ENCODE results near the gene DECR2.
A peak's percentile ranks its signal among the peaks of the same experiment; 100 is the strongest.
"Not testable (repeated sequence)": the region's sequence is repeated elsewhere in the genome, so short reads cannot be mapped to it uniquely, and the experiment has no call there.

The DECR2 gene

DNA sequence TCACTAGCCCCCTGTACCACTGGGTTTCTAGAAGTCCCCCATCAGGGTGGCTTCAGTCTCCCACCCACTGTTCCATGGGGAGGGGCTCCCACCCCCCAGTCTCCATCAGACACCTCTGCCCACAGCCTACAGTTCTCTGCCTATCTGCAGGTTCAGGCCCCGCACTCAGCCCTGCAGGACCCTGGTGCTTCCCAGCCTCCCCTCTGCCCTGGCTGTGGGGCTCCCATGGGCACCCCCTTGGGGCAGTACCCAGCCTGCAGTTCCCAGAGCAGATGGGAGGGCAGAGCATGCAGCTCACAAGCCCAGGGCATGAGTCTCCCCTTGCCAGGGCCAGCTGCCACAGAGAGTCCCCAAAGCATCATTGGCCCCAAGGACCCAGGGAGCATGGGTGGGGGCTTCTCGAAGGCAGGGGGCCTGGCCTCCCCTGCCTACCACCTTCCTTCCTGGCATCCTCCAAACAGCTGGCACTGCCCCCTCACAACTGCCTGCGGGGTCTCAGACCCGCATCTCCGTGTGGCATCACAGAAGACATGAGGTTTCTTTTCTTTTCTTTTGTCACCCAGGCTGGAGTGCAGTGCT lies 28.6 kb upstream of the DECR2 start:
- ATAC-seq (no peak), DNase-seq (ENCODE audit: low spot score in 2 of 2) (no peak)
- Mint-ChIP-seq H3K9me3 (no peaks in the 10 kb centered on the region), H3K4me3 (no peak overlapping the region), H3K36me3 (peaks cover 22% of the 10 kb centered on the region), H3K27ac (no peak overlapping the region), H3K4me1 (peaks cover 22% of the 10 kb centered on the region)

DNA sequence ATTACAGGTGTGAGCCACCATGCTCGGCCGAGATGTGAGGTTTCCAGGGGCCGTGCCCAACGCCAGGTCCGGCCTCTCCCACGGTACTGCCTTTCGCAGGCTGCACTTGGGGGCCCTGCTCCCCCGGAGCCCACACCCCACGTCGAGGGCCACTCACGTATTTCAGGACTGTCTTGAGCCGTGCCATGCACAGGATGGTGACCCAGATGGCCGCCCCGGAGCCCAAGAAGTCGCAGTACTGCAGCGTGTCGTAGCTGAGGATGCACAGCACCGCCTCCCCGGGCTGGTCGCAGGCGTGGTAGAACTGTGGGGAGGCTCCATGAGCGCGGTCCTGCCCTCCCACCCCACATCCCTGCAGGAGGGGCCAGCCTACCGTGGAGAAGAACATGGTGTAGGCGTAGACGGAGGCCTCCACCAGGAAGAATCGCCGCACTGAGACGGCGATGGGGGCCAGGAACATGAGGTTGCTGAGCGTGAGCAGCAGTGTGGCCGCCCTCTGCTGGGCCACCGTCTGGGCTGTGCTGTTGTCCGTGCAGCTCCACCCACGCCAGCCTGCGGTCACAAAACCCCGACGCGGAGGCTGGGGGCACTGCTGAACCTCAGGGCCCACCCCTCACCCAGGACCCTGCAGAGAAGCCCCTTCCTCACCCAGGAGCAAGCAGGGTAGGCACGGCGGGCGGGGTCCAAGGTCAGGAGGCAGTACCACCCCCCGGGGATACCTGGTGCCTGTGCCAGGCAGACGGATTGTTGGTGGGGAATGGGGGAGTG lies 27.7 kb upstream of the DECR2 start:
- Mint-ChIP-seq H3K27ac (no peak overlapping the region), H3K4me3 (no peak overlapping the region), H3K9me3 (no peaks in the 10 kb centered on the region), H3K4me1 (peaks cover 22% of the 10 kb centered on the region), H3K36me3 (peaks cover 18% of the 10 kb centered on the region)
- no peak for DNase-seq (ENCODE audit: low spot score in 2 of 2)
- ATAC-seq: no peak

DNA sequence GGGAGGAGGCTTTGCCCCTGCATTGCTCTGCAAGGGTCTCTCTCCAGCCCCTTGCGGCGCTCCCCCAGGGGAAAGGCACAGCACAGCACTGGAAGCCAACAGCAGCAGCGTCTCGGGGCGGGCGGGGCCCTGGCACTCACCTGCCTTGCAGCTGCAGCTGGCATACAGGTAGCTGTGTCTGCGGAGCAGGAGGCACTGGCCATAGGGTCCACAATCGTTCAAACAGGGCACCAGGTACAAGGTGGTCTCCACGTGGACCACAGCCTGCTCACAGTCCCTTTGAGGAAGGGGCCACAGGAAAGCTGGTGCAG lies 27.1 kb upstream of the DECR2 start:
- Mint-ChIP-seq H3K4me1 (peaks cover 19% of the 10 kb centered on the region), H3K9me3 (no peaks in the 10 kb centered on the region), H3K36me3 (peaks cover 14% of the 10 kb centered on the region), H3K27ac (no peak overlapping the region), H3K4me3 (no peak overlapping the region)
- DNase-seq (ENCODE audit: low spot score in 2 of 2): no peak
- ATAC-seq: no peak

DNA sequence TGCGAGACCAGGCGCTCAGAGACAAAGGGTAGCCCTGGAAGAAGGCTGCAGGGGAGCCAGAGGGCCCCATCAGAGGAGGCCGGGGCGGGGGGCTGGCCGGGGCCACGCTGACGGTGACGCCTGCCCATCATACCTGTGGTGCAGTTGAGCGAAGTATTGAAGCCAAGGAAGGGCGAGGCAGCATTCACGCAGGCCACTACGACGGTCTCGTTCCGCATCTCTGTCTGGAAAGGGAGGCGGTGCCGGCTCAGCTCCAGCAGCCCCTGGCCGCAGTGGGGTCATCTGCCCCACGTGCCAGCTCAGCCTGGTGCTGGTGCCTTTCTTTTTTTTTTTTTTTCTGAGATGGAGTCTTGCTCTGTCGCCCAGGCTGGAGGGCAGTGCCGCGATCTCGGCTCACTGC lies 26.5 kb upstream of the DECR2 start:
- ATAC-seq: no peak
- Mint-ChIP-seq H3K27ac (no peak overlapping the region), H3K36me3 (peaks cover 11% of the 10 kb centered on the region), H3K4me1 (peaks cover 17% of the 10 kb centered on the region), H3K9me3 (no peaks in the 10 kb centered on the region), H3K4me3 (no peak overlapping the region)
- no peak for DNase-seq (ENCODE audit: low spot score in 2 of 2)

DNA sequence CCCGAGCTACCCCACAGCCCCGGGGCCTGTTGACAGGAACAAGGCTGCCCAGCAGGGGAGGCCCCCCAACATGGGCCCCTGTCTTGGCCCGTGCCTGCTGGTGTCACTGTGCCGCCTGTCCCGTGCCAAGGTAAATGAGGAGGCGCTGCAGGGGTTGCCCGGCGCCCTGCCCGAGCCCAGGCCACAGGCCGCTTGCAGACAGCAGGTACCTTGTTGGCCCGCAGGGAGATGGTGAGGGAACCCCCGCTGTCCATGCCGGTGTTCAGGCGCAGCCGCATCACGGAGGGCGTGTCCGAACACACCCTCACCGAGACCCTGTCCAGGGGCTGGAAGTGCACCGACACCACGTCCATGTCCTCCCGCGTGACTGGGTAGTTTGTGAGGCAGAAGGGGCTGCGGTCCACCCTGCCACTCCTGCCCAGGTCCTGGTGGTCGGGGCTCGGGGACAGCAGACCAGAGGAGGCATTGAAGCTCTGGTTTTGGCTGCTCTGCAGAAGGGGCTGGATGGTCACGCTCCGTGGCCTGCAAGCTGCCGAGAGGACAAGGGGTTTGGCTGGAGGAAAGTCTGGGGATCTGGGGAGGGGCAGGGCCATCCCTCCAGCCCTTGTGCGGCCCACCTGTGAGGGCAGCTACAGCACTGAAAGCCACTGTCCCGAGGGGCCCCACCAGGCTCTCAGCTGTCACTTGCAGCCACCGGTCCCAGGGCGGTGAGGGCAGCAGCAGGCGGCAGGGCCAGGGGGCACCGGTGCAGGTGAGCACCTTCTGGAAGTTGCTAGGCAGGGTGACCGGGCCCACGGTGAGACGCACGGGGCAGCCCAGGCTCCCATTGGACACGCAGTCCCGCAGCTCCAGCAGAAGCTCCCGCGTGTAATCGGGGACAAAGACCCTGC lies 25.5 kb upstream of the DECR2 start:
- Mint-ChIP-seq H3K4me1 (peaks cover 13% of the 10 kb centered on the region), H3K4me3 (no peak overlapping the region), H3K36me3 (peaks cover 6% of the 10 kb centered on the region), H3K27ac (no peak overlapping the region), H3K9me3 (no peaks in the 10 kb centered on the region)
- DNase-seq (ENCODE audit: low spot score in 2 of 2): no peak
- no peak for ATAC-seq

DNA sequence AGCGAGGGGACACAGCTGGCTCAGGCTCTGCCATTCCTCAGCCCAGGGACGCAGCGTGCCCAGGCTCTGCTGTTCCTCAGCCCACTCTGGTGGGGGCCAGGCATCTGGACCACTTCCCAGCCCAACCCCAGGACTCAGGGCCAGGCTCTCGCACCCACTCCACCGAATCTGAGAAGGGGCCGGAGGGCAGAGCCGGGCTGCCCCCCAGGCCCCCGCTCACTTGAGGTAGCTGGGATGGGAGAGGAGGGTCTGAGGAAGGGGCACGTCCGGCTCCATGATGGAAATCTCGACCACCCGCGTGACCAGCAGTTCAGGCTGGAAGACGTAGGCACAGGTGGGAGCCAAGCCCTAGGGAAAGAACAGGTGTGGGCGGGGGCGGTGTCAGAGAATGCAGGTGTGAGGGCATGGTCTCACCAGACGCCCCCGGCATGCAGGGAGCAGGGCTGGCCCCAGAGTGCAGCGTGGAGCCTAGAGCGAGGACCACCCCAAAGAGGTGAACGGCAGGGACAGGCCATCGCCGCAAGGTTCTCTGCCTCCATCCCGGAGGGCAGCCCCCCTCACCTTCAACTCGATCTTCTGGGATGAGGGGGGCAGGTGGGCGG lies 24.8 kb upstream of the DECR2 start:
- no peak for ATAC-seq
- H3K36me3 Mint-ChIP-seq: peaks cover 6% of the 10 kb centered on the region
- no peak for DNase-seq (ENCODE audit: low spot score in 2 of 2)
- H3K9me3 Mint-ChIP-seq: no peaks in the 10 kb centered on the region
- peaks cover 10% of the 10 kb centered on the region for H3K4me1 Mint-ChIP-seq
- H3K4me3 Mint-ChIP-seq: no peak overlapping the region
- no peak overlapping the region for H3K27ac Mint-ChIP-seq

DNA sequence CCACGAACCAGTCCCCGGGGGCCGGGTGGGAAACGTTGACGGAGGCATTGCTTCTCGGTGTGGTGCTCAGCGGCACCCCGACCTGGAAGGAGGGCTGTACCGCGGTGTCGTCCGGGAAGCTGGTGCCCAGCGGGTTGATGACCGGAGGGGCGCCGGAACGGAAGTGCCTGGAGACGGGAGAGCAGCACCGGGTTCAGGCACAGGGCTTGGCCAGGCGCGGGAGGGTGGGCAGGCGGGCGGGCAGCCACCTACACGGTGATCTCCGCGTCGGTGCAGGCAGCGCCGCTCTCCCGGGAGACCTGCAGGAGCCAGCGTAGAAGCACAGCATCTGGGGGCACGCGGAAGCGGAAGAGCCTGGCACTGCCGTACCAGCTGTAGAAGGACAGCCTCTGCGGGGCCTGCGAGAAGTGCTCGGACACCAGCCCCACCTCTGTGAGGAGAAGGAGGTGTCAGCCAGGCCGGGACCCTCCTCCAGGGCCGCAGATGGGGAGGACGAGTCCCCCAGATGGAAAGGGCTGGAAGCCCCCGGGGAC lies 24.2 kb upstream of the DECR2 start:
- Mint-ChIP-seq H3K9me3 (no peaks in the 10 kb centered on the region), H3K36me3 (peaks cover 6% of the 10 kb centered on the region), H3K4me3 (no peak overlapping the region), H3K27ac (no peak overlapping the region), H3K4me1 (peaks cover 7% of the 10 kb centered on the region)
- DNase-seq (ENCODE audit: low spot score in 2 of 2) (no peak), ATAC-seq (no peak)

DNA sequence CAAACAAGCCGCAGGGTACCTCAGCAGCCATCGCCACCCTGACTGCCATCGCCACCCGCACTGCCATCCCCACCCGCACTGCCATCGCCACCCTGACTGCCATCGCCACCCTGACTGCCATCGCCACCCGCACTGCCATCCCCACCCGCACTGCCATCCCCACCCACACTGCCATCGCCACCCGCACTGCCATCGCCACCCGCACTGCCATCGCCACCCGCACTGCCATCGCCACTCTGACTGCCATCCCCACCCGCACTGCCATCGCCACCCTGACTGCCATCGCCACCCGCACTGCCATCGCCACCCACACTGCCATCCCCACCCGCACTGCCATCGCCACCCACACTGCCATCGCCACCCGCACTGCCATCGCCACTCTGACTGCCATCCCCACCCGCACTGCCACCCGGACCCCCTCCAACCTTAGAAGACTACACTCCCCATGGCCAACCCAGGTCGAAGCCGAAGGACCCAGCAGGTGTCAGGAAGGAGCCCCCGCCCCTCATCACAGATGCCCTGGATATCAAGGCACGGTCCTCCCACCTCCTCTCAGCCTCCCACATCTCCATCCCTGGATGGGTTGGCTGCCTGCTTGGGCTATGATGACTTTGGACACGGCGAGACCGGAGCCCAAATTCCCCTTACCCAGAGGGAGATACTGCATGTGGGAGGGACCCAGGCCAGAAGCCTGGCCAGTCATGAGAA lies 23.4 kb upstream of the DECR2 start:
- H3K36me3 Mint-ChIP-seq, H3K4me3 Mint-ChIP-seq: not testable (repeated sequence)
- peak overlapping the region; percentile 32 for H3K27ac Mint-ChIP-seq

DNA sequence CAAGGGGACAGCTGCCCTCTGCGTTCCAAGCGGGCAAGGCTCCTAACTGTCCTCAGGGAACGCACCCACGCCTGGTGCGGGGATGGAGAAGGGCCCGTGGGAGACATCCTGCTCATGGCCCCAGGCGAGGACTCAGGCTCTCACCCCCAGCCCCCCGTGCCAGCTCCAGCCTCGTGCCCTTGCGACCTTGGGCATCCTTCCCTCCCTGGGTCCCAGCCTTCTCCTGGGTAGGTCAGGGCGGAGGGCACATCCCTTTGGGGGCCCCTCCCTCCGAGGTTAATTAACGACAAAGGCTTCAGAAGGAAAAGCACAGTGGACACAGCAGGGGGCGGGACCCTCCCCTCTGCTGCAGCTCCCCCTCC lies 22.9 kb upstream of the DECR2 start:
- H3K4me1 Mint-ChIP-seq: peaks cover 18% of the 10 kb centered on the region
- no peak for ATAC-seq

More for the DNA sequence above, 23.4 kb upstream of the DECR2 start:
- not testable (repeated sequence) for H3K9me3 Mint-ChIP-seq; DNase-seq (ENCODE audit: low spot score in 2 of 2); ATAC-seq
- H3K4me1 Mint-ChIP-seq: peaks cover 14% of the 10 kb centered on the region

DNA sequence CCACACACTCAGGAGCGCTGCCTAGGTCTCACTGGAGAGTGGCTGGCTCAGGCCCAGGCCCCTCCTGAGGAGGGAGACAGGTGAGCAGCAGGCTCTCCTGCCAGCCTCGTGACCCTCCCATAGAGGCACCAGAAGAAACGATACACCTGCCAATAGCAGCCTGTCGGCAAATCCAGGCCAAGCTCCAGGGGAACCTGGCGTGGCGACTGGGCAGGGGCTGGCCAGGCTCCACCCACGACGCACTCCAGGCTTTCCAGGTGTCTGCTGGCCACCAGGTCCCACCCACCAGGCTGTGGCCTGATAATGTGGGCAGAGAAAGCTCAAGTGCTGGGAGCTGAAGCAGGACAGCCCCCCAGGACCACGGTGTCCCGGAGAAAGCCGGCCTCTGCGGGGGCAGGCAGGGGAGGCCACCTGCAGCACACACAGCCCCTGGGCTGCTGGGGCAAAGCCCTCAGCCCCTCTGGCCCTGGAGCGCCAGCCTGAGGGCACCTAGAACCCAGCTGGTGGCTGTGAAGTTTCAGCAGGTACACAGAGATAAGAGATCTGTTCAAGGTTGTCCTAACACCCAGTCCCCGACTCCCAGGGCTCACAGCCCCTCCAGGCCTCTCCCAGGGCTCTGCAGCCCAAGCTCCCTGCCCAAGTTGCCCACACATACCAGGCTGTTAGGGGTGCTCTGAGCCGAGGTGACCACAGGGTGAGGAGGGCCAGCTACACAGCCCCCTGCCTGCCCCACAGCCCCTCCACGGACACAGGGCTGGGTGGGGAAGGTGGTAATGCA lies 22.3 kb upstream of the DECR2 start:
- Mint-ChIP-seq H3K27ac (peak overlapping the region; percentile 82), H3K36me3 (peaks cover 6% of the 10 kb centered on the region), H3K4me3 (peak overlapping the region; percentile 60)

More for the DNA sequence above, 22.9 kb upstream of the DECR2 start:
- H3K27ac Mint-ChIP-seq: peak overlapping the region; percentile 32
- no peak for DNase-seq (ENCODE audit: low spot score in 2 of 2)
- H3K36me3 Mint-ChIP-seq: peaks cover 6% of the 10 kb centered on the region
- H3K9me3 Mint-ChIP-seq: no peaks in the 10 kb centered on the region
- no peak overlapping the region for H3K4me3 Mint-ChIP-seq

DNA sequence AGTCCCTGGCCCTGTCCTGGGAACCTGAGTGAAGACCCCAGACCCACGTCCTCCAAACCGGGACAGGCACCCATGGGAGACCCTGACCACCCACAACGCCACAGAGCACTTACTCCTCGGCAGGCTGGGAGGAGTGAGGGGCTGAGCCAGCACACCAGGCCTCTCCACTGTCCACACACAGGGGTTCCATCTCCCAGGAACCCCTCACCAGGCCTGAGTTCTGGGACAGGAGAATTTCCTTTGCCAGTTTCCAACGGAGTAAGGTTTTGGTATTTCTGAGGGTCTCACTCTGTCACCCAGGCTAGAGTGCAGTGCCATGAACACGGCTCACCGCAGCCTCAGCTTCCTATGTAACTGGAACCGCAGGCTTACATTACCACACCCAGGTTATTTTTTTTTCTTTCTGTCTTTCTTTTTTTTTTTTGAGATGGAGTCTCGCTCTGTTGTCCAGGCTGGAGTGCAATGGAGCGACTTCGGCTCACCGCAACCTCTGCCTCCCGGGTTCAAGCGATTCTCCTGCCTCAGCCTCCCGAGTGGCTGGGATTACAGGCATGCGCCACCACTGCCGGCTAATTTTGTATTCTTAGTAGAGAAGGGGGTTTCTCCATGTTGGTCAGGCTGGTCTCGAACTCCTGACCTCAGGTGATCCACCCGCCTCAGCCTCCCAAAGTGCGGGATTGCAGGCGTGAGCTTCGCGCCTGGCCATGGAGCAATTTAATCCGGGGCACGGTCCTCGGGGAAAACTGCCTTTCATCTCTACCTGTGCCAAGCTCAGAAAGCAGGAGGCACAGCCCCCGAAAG lies 21.5 kb upstream of the DECR2 start:
- Mint-ChIP-seq H3K27ac (peak overlapping the region; percentile 82), H3K9me3 (no peaks in the 10 kb centered on the region)

More for the DNA sequence above, 22.3 kb upstream of the DECR2 start:
- ATAC-seq (no peak), DNase-seq (ENCODE audit: low spot score in 2 of 2) (no peak)
- Mint-ChIP-seq H3K4me1 (peaks cover 18% of the 10 kb centered on the region), H3K9me3 (no peaks in the 10 kb centered on the region)

DNA sequence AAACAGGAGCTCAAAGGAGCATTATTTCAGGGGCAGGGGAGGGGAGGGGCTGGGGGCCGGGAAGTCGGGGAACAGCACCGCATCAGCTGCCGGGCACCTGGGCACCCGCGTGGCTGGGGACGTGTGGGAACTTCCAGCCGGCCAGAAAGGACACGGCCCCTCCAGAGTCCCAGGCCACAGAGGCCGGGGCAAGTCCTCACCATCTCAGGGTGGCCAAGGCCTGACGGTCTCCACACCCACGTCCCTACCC lies 21.0 kb upstream of the DECR2 start:
- DNase-seq (ENCODE audit: low spot score in 2 of 2) (no peak), ATAC-seq (no peak)
- Mint-ChIP-seq H3K9me3 (no peaks in the 10 kb centered on the region), H3K27ac (no peak overlapping the region), H3K4me1 (peaks cover 18% of the 10 kb centered on the region), H3K36me3 (no peaks in the 10 kb centered on the region), H3K4me3 (peak overlapping the region; percentile 60)

More for the DNA sequence above, 21.5 kb upstream of the DECR2 start:
- H3K36me3 Mint-ChIP-seq: peaks cover 2% of the 10 kb centered on the region
- DNase-seq (ENCODE audit: low spot score in 2 of 2) (no peak), ATAC-seq (no peak)
- peak overlapping the region; percentile 60 for H3K4me3 Mint-ChIP-seq
- H3K4me1 Mint-ChIP-seq: peaks cover 18% of the 10 kb centered on the region

DNA sequence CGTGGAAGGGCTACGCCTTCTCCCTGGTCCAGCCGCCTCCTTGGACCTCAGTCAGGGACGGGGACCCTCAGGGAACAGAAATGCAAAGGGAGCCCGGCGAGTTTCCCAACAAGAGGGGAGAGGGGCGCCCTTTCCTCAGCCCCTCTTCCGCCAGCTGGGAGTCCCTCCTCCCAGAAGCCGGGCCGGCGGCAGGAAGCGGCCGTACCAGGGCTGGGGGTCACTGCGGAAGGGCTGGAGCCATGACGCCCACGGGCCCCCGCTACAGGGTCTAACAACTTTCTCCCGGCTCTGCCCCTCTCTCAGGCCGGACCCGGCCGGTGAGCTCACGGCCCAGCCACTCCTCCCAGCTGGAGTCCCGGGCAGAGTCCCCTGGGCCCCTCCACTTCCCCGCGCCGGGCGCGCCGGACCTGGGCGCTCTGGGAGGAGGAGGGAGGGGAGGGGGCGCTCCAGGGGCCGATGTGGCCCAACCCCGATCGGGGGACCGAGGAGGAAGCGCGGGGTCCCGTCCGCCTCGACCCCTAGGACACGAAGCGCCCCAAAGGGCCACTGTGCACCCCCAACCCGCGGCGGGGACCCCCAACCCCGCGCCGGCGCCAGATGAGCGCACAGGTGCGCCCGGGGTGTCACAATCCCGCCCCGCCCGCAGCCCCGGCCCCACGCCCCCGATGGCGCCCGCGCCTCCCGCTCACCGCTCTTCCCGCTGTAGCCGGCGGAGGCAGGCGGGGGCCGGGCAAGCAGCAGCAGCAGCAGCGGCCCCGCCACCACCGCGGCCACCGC lies 20.5 kb upstream of the DECR2 start:
- peak overlapping the region; percentile 60 for H3K4me3 Mint-ChIP-seq
- H3K9me3 Mint-ChIP-seq: no peaks in the 10 kb centered on the region
- peaks cover 18% of the 10 kb centered on the region for H3K4me1 Mint-ChIP-seq
- DNase-seq (ENCODE audit: low spot score in 2 of 2): no peak
- H3K27ac Mint-ChIP-seq: no peak overlapping the region
- peak; percentile 69 for ATAC-seq
- no peaks in the 10 kb centered on the region for H3K36me3 Mint-ChIP-seq

Measured in stimulated activated effector memory CD8-positive, alpha-beta T cell treated with anti-CD3 and anti-CD28 coated beads, Interleukin-12 subunit alpha, Interleukin-12 subunit beta, amount 100 ng/mL, for 72 hours (primary cell).